GM10248 (cell line): ENCODE results near the gene ITM2B.

ENCODE experiments used
- CTCF ChIA-PET: fragments of 300-600 bp; sonication (Branson Sonifier 250); formaldehyde crosslinking; extraction: SDS; loops from one replicate; lab custom pipeline; 2021; ENCODE audit warnings: antibody characterized with exemption; lab: Yijun Ruan, JAX
- POLR2A ChIA-PET: fragments of 350-650 bp; sonication (Branson Sonifier 250); formaldehyde crosslinking; extraction: SDS; loops from one replicate; lab custom pipeline; 2020; ENCODE audit warnings: antibody characterized with exemption; lab: Yijun Ruan, JAX
- DNase-seq: peaks from one replicate; pipeline ENCODE4 v3.0.0; 2012; ENCODE audit errors: extremely low spot score
- TF ChIP-seq, protein P1 (sequence below): IDR thresholded peaks from 2 replicates; pipeline ENCODE4 v1.5.1; 2012; ENCODE audit warnings: mild to moderate bottlenecking, low read depth; ENCODE audit errors: extremely low read depth, missing control alignments, control extremely low read depth

The ITM2B gene

DNA sequence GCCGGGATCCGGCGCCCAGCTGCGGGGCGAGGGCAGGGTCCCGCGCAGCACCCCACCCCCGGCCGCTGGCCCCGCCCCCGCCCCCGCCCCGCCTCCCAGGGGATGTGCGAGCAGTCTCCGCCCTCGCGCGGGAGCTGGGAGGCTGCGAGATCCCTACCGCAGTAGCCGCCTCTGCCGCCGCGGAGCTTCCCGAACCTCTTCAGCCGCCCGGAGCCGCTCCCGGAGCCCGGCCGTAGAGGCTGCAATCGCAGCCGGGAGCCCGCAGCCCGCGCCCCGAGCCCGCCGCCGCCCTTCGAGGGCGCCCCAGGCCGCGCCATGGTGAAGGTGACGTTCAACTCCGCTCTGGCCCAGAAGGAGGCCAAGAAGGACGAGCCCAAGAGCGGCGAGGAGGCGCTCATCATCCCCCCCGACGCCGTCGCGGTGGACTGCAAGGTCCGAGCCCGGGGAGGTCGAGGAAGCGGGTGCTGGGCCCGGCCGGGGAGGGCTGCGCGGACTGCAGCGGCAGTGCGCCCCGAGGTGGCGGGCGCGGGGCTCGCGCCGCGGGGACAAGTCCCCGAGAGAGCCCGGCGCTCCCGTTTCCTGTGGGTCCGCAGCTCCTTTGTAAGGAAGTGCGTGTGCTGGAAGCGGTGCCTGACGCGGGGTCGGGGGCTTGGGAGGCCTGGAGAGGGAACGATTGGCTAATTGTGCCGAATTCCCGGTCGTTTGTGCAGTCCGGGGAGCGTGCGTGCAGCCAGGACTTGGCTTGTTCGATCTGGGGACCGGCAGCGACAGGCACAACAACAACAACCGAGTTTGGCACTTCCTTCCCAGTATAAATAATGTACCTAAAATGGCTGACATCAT, at the start of gene ITM2B:
Gene ITM2B (plus strand): TSS at position 161 of the 843 bp plus-strand sequence. CDS start 155 bp downstream, at position 316.
- ChIA-PET POLR2A (no interaction called here), CTCF (interaction anchor here (1.1 to 1.6 kb wide), 5 partner anchors 8 to 536 kb away, joined by 3 to 4 read pairs (median 3); no protein-coding TSS in a partner anchor)
- TF ChIP-seq, protein P1, sequence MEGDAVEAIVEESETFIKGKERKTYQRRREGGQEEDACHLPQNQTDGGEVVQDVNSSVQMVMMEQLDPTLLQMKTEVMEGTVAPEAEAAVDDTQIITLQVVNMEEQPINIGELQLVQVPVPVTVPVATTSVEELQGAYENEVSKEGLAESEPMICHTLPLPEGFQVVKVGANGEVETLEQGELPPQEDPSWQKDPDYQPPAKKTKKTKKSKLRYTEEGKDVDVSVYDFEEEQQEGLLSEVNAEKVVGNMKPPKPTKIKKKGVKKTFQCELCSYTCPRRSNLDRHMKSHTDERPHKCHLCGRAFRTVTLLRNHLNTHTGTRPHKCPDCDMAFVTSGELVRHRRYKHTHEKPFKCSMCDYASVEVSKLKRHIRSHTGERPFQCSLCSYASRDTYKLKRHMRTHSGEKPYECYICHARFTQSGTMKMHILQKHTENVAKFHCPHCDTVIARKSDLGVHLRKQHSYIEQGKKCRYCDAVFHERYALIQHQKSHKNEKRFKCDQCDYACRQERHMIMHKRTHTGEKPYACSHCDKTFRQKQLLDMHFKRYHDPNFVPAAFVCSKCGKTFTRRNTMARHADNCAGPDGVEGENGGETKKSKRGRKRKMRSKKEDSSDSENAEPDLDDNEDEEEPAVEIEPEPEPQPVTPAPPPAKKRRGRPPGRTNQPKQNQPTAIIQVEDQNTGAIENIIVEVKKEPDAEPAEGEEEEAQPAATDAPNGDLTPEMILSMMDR, result peak; percentile 45
- DNase-seq, result peak; percentile 70

DNA sequence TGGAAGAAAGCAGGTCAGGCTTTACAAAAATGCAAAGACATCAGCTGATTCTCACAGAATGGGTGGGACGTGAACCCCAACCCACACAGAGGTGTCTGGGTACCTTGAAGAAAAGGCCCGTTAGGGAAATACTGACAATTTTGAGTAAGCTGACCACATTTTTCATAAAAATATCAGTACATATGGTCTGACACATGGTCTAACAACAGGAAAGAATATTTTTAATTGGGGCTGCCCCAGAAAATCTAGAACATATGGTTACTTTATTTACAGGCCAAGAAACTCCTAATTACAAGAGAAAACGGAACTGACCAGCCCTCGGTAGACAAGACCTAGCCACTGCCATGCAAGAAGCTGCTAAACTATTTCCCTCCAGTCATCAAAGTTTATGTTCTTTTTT, 48.7 kb upstream of the ITM2B start:
- peak; percentile 26 for DNase-seq
- TF ChIP-seq, protein P1, result no peak
- ChIA-PET POLR2A (no interaction called here), CTCF (interaction anchor here (0.6 to 1.4 kb wide), 4 partner anchors 10 to 396 kb away, joined by 3 read pairs; no protein-coding TSS in a partner anchor)

DNA sequence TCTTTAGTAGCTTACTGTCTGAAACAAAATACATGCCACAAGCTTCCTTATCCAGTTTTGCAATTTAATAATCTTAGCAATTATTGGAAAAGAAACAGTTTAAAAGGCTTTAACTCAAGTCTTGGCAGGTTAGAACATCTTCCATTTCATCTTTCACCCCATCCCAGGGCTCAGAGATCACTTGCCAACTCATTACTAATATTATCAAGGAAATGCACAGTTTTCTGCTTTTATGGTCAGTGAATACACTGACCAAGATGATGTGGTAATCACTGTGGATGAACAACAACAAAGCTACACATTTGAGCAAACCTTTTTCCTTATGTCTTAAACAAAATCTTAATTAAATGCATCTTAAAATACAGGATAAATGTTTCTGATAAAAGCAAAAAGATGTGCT, 48.0 kb upstream of the ITM2B start:
- CTCF ChIA-PET, result interaction anchor here (1.0 to 1.4 kb wide), 3 partner anchors 11 to 395 kb away, joined by 3 read pairs; no protein-coding TSS in a partner anchor
- TF ChIP-seq, protein P1, result no peak
- POLR2A ChIA-PET, result no interaction called here
- DNase-seq, result no peak

DNA sequence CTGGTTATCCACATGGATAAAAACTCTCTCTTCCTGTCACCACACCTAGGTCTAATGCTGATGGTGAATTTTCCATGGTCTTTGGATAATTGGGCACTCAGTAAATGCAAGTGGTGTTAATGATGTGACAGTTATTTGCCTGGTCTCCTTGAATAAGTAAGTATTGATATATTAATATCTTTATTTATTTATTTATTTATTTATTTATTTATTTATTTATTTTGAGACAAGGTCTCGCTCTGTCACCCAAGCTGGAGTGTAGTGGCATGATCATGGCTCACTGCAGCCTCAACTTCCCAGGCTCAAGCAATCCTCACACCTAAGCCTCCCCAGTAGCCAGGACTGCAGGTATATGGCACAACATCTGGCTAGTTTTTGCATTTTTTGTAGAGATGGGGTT, 46.3 kb upstream of the ITM2B start:
- CTCF ChIA-PET, result no interaction called here
- POLR2A ChIA-PET, result no interaction called here
- TF ChIP-seq, protein P1, result no peak
- no peak for DNase-seq

DNA sequence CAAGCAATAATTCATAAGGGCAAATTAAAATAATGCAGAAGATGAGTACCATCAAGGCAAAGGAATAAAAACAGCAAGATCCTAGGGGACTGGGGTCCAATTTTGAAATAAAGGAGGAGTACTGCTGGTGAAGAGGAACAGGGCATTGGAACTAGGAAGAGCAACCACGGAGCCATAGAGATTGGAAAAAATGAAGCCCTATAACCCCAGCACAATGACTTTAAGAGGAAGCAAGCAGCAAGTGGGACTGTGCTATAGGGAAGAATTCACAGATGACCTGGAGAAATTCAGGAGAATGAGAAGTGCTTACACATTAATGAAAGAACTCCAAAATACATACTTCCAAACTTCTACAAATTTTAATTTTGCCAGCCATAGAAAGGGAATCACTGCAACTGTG, 44.9 kb upstream of the ITM2B start:
- no peak for DNase-seq
- CTCF ChIA-PET, result no interaction called here
- POLR2A ChIA-PET, result no interaction called here
- TF ChIP-seq, protein P1, result no peak

DNA sequence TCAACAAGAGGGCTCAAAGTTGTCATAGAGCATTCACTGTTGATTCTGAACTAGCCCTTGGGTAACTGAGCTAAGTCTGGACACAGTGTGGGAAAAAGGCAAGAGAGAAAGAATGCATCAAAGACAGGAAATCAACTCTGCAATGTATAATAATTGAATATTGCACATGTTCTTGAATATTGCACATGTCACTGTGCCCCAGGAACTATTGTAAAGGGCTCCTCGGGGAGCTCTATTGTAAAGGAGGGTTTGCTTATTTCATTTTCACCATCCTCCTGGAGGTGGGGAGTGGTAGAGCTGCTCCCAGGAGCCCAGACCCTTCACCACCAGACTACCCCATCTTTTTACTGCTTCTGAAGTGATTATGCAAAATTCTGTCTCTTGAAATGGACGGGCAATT, 44.4 kb upstream of the ITM2B start:
- TF ChIP-seq, protein P1, result no peak
- ChIA-PET POLR2A (no interaction called here), CTCF (no interaction called here)

More for the DNA sequence above, 44.4 kb upstream of the ITM2B start:
- no peak for DNase-seq
